ENCODE data around the gene PROCR. TPM values are rescaled to one million over a fixed set of nuclear protein-coding genes. Genes with fewer than 3 reads are reported as not detected.

PROCR gene
- total RNA-seq, 1 donor = 62.2 TPM

GRCh38 chr20:35133735-35134134 lies 38.1 kb upstream of the PROCR start:
- no peak overlapping the region for H3K4me3 ChIP-seq (ENCODE audit: low read depth, low read length)
- no peak for TF ChIP-seq CTCF (IDR thresholded peaks at IDR 0.05; ENCODE audit: insufficient read depth, low read length)
- peak; percentile 55 for DNase-seq (ENCODE audit: low read depth)

GRCh38 chr20:35134472-35134871 lies 37.4 kb upstream of the PROCR start:
- H3K4me3 ChIP-seq (ENCODE audit: low read depth, low read length) = no peak overlapping the region
- DNase-seq (ENCODE audit: low read depth) = peak; percentile 70
- no peak for TF ChIP-seq CTCF (IDR thresholded peaks at IDR 0.05; ENCODE audit: insufficient read depth, low read length)

DNA sequence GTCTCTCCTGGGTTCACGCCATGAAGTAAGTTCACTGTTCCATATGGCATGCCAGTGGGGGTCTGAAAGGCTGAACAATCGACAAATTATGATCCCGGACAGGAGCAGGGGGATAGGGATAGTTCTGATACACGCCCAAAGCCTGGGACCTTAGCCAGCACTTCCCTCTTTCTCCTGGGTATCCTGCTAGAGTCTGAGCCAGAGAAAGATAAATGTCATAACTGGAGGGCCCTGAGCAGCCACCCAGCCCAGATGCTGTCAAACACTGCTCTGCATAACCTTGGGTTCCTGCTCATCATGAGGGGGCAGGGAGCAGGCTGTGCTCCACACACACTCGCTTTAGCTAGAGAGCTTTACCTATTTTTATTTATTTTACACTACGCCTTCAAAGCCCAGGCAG lies 37.0 kb upstream of the PROCR start:
- DNase-seq (ENCODE audit: low read depth) = peak; percentile 38
- no peak for TF ChIP-seq CTCF (IDR thresholded peaks at IDR 0.05; ENCODE audit: insufficient read depth, low read length)
- no peak overlapping the region for H3K4me3 ChIP-seq (ENCODE audit: low read depth, low read length)

GRCh38 chr20:35135867-35136586 lies 35.8 kb upstream of the PROCR start:
- peak; percentile 80 for DNase-seq (ENCODE audit: low read depth)
- TF ChIP-seq CTCF (IDR thresholded peaks at IDR 0.05; ENCODE audit: insufficient read depth, low read length) = no peak
- H3K4me3 ChIP-seq (ENCODE audit: low read depth, low read length) = no peak overlapping the region

GRCh38 chr20:35144694-35145093 lies 27.2 kb upstream of the PROCR start:
- H3K4me3 ChIP-seq (ENCODE audit: low read depth, low read length) = no peak overlapping the region
- TF ChIP-seq CTCF (IDR thresholded peaks at IDR 0.05; ENCODE audit: insufficient read depth, low read length) = no peak
- no peak for DNase-seq (ENCODE audit: low read depth)

- peak; percentile 79 for DNase-seq (ENCODE audit: low read depth)
- H3K4me3 ChIP-seq (ENCODE audit: low read depth, low read length) = no peak overlapping the region
- TF ChIP-seq CTCF (IDR thresholded peaks at IDR 0.05; ENCODE audit: insufficient read depth, low read length) = peak; percentile 78
These were observed 26.7 kb upstream of the PROCR start for GRCh38 chr20:35145141-35145564.
